Skeletal muscle satellite cell (primary cell): ENCODE data around the gene FCN3.
"Not testable (repeated sequence)": the region's sequence is repeated elsewhere in the genome, so short reads cannot be mapped to it uniquely, and the experiment has no call there.

Experiments
- H3K27me3 ChIP-seq: 2 replicates; pipeline ENCODE4 v1.7.0; 2013; ENCODE audit warnings: low read length; ENCODE audit not compliant: control insufficient read depth, insufficient read depth
- H3K36me3 ChIP-seq: 2 replicates; pipeline ENCODE4 v1.7.0; 2013; ENCODE audit warnings: mild to moderate bottlenecking, control low read depth, low read length; ENCODE audit not compliant: insufficient read depth
- H3K4me1 ChIP-seq: 2 replicates; pipeline ENCODE4 v1.7.0; 2013; ENCODE audit warnings: low read length; ENCODE audit not compliant: control insufficient read depth, insufficient read depth
- H3K4me2 ChIP-seq: 2 replicates; pipeline ENCODE4 v1.7.0; 2013; ENCODE audit warnings: mild to moderate bottlenecking, low read length
- H3K4me3 ChIP-seq: 2 replicates; pipeline ENCODE4 v1.7.0; 2013; ENCODE audit warnings: low read length
- H3K9ac ChIP-seq: 2 replicates; pipeline ENCODE4 v1.7.0; 2013; ENCODE audit warnings: mild to moderate bottlenecking, low read depth, low read length, moderate library complexity
- H3K9me3 ChIP-seq: replicated peaks from 2 replicates; pipeline ENCODE4 v1.7.0; 2013; ENCODE audit warnings: mild to moderate bottlenecking, control low read depth, low read length

Gene FCN3

DNA sequence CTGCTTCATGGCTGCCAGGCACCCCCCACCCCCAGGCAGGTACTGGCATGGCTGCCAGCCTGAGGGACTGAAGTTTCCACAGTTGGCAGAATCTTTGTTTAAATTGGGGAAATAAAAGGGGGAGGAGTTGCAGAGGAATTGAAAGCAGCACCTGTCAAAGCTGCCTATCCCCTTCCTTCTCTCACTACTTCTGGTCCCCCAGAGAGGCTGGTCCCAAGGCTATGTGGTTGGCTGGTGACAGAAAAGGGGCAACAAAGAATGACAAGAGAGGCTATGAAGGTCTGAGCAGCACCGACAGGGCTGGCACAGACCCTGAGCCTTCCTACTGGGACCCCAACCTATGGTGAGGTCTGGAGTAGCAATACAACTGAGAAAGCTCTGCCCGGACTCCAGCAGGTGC lies 32.2 kb upstream of the FCN3 start:
- H3K4me1 ChIP-seq, result peaks cover 56% of the 10 kb centered on the region
- H3K4me2 ChIP-seq, H3K27me3 ChIP-seq, H3K9ac ChIP-seq, H3K4me3 ChIP-seq, H3K9me3 ChIP-seq: not testable (repeated sequence)
- peaks cover 45% of the 10 kb centered on the region for H3K36me3 ChIP-seq

DNA sequence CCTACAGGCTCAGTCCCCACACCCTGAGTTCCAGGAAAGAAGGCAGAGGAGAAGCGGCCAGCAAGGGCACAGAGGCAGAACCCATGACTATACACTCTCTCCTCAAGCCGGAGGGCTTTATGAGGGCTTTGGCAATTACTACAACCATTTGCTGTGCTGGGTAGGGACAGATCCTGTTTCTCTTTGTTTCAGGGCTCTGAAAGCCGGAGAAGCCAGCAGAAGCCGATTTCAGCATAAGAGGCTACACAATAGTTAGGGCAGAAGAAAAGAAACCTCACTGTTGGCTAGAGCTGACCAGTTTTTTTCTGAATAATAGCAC lies 31.7 kb upstream of the FCN3 start:
- no peaks in the 10 kb centered on the region for H3K27me3 ChIP-seq
- no peak overlapping the region for H3K4me2 ChIP-seq
- H3K9ac ChIP-seq, result peak overlapping the region; percentile 67
- no peaks in the 10 kb centered on the region for H3K9me3 ChIP-seq
- peaks cover 43% of the 10 kb centered on the region for H3K36me3 ChIP-seq
- H3K4me1 ChIP-seq, result peaks cover 56% of the 10 kb centered on the region
- H3K4me3 ChIP-seq, result no peak overlapping the region

DNA sequence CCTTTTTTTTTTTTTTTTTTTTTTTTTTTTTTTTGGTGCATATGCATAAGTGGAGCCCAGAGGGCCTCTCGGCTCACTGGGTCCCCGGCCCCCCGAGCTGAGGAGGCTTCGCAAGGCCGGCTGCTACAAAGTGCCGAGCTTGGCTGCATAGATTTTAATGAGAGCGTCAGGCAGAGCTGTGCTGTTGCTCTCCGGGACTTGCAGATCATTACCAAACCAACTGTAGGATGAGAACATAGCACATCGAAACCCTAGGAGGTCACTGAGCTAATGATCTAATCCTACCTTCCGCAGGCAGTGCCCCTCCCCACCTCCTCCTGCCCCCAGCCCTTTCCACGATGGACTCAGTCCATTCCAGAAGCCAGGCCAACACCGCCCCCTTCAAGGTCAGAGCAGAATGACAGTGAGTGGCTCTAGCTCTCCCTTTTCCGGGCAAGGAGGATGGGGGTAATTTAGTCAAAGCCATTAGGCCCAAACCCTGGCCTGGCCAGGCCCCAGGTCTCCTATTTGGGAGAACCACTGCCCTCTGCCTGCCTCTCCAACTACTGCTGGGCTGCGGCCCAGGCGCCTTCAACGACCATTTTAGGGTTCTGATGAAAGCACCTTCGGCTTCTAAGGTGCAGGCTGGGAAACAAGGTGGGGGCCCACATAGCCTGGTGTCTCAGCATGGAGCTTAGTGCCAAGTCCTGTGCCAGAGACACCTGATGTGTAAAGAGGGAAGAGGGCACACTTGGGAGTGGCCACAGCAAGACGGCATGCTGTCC lies 31.2 kb upstream of the FCN3 start:
- H3K4me1 ChIP-seq, result peaks cover 56% of the 10 kb centered on the region
- peak overlapping the region; percentile 67 for H3K9ac ChIP-seq
- not testable (repeated sequence) for H3K27me3 ChIP-seq, H3K9me3 ChIP-seq, H3K4me3 ChIP-seq
- H3K36me3 ChIP-seq, result peaks cover 37% of the 10 kb centered on the region
- peak overlapping the region; percentile 7 for H3K4me2 ChIP-seq

DNA sequence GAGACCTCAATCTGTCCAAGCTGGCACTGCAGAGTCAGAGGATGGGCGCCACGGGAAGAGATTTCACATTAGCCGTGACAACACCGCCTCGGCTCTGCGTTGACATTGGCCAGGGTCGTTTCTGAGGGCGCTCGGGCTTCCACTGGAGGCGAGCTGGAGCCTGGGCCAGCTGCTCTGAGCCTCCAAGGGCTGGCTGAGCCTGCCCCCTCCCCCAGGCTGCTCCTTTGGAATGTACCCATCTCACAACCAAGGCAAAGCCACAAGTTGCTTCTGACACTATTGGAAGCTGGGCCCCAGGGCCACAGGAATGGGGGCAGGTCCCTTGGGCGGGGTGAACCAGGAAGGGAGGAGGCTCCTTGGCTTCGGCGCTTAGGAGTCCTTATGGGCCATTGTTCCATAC lies 30.4 kb upstream of the FCN3 start:
- Histone ChIP-seq H3K27me3 (no peaks in the 10 kb centered on the region), H3K36me3 (peaks cover 30% of the 10 kb centered on the region), H3K9me3 (no peaks in the 10 kb centered on the region), H3K4me1 (peaks cover 56% of the 10 kb centered on the region), H3K4me3 (no peak overlapping the region), H3K4me2 (peak overlapping the region; percentile 7), H3K9ac (peak overlapping the region; percentile 67)

DNA sequence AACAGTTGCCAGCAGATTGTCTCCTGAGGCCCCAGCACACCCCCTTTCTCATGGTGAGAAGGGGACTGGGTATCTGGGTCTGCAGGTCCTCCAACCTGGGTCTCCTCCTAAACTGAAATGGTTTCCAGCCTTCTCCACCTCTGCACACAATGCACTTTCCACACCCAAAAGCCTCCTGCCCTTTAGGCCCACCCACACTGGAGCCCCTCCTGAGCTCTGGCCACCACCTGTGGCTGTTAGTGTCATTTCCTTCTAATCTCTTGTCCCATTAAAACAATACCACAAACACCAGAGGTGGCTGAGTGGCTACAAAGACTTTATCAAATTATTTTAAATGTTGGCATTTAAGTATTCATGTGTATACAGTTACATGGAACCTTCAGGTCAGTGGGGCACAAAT lies 29.3 kb upstream of the FCN3 start:
- H3K4me1 ChIP-seq, result peaks cover 56% of the 10 kb centered on the region
- peak overlapping the region; percentile 61 for H3K4me2 ChIP-seq
- H3K9me3 ChIP-seq, result no peaks in the 10 kb centered on the region
- H3K9ac ChIP-seq, result peak overlapping the region; percentile 67
- no peaks in the 10 kb centered on the region for H3K27me3 ChIP-seq
- peaks cover 25% of the 10 kb centered on the region for H3K36me3 ChIP-seq
- peak overlapping the region; percentile 5 for H3K4me3 ChIP-seq

DNA sequence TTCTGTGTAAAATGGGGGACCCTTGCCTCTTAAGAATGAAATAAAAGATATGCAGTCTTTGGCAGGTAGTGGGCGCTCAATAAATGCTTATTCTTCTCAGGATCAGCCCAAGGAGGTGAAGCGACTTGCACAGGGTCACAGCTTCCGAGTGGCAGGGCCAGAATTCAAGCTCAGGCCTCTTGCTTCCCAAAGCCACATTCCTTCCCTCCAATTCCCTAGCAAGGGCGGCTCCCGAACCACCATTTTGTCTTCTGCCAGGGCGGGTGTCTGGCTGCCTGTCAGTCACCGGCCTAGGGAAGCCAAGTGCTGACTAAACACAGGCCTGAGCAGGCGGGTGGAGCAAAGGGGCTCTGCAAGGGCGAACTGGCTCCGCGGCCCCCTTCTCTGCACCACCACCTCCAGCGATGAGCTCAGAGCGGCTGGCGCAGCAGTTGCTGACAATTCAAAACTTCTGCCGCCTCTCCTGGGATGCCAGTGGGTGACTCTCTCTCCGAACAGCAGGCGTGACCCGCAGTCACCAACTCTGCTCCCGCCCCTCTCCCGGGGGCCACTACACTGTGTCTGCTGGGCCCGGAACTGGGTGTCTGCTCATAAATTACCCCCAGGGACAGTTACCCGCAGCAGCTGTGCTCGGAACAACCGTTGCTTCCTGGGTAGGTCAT lies 28.6 kb upstream of the FCN3 start:
- no peaks in the 10 kb centered on the region for H3K27me3 ChIP-seq
- H3K4me2 ChIP-seq, result peak overlapping the region; percentile 61
- H3K4me1 ChIP-seq, result peaks cover 52% of the 10 kb centered on the region
- peaks cover 18% of the 10 kb centered on the region for H3K36me3 ChIP-seq
- no peaks in the 10 kb centered on the region for H3K9me3 ChIP-seq
- H3K4me3 ChIP-seq, result peak overlapping the region; percentile 5
- H3K9ac ChIP-seq, result peak overlapping the region; percentile 67

DNA sequence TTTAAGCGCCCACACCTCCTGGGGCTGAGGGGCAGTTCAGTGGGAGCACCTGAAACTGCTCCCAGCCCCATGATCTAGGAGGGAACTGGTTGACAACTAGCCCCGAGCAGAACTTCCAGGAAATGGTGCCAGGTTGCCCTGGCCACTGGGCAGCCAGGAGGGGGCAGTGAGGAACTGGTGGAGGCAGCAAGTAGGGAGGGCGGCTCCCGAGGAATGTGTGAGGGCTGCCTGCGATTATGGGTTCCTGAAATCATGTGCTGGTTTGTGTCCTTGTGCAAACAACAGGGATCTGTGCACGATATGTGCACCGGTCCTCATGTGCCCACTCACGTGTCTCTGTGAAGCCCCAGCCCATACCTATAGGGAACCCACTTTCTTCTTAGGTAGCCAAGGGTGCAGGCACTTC lies 27.7 kb upstream of the FCN3 start:
- no peak overlapping the region for H3K4me3 ChIP-seq
- no peaks in the 10 kb centered on the region for H3K9me3 ChIP-seq
- H3K9ac ChIP-seq, result peak overlapping the region; percentile 67
- peaks cover 48% of the 10 kb centered on the region for H3K4me1 ChIP-seq
- H3K27me3 ChIP-seq, result no peaks in the 10 kb centered on the region
- no peak overlapping the region for H3K4me2 ChIP-seq
- H3K36me3 ChIP-seq, result peaks cover 9% of the 10 kb centered on the region

DNA sequence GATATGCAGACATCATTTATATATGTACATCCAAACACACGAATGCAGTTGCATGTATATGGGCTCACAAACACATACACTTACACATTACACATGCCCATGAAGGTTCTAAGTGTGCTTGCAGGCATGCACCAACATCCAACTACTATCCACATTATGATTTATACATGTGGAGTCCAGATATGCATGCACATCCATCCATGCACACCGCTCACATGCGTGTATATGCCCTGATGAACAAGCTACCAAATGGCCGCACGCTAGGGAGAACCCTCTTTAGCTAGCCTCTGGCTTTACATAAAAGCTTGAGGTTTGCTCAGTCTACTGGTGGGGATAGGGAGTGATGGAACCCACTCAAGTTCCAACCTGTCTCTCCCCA lies 26.3 kb upstream of the FCN3 start:
- peaks cover 3% of the 10 kb centered on the region for H3K36me3 ChIP-seq
- peaks cover 39% of the 10 kb centered on the region for H3K4me1 ChIP-seq
- no peak overlapping the region for H3K9ac ChIP-seq
- H3K4me2 ChIP-seq, result no peak overlapping the region
- H3K9me3 ChIP-seq, result no peaks in the 10 kb centered on the region
- H3K27me3 ChIP-seq, result no peaks in the 10 kb centered on the region
- no peak overlapping the region for H3K4me3 ChIP-seq

DNA sequence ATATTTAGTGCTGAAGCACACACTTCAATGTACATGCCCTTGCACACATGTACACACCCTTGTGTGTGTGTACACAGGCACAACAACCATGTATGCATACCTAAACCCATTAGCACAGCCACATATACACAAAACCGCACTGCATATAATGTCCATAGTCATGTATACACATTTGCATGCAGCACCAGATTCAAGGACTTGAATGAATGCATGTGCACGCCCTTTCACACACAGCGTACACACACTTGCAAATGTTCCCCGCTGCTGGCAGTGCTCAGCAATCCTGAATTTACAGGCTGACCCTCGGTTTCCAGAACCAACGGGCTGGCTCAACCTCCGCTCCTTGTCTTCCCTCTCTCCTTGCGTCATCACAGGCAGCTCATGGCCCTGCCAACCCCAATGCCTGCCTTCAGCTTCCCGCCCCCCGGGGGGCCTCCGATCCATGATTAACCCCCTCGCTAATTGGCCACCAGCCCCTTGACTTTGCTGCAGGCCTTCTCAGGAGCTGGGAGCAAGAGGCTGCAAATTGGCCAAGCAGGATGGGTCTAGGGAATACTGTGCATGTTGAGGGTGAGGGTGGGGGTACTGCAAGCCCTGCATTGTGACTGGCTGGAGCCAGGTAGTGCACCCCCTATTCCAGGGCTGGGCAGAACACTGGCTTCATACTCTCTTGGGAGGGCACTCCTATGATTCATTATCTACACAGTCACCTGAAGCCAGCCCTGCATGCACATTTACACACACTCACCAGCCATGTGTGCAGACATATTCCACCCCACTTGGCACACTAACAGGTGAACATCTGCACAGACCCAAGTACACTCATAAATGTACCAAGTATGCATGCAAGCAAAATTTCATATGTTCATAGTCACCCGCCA lies 25.7 kb upstream of the FCN3 start:
- H3K4me2 ChIP-seq, result no peak overlapping the region
- peaks cover 3% of the 10 kb centered on the region for H3K36me3 ChIP-seq
- peaks cover 36% of the 10 kb centered on the region for H3K4me1 ChIP-seq
- no peak overlapping the region for H3K9ac ChIP-seq
- H3K9me3 ChIP-seq, result no peaks in the 10 kb centered on the region
- no peak overlapping the region for H3K4me3 ChIP-seq
- H3K27me3 ChIP-seq, result no peaks in the 10 kb centered on the region

DNA sequence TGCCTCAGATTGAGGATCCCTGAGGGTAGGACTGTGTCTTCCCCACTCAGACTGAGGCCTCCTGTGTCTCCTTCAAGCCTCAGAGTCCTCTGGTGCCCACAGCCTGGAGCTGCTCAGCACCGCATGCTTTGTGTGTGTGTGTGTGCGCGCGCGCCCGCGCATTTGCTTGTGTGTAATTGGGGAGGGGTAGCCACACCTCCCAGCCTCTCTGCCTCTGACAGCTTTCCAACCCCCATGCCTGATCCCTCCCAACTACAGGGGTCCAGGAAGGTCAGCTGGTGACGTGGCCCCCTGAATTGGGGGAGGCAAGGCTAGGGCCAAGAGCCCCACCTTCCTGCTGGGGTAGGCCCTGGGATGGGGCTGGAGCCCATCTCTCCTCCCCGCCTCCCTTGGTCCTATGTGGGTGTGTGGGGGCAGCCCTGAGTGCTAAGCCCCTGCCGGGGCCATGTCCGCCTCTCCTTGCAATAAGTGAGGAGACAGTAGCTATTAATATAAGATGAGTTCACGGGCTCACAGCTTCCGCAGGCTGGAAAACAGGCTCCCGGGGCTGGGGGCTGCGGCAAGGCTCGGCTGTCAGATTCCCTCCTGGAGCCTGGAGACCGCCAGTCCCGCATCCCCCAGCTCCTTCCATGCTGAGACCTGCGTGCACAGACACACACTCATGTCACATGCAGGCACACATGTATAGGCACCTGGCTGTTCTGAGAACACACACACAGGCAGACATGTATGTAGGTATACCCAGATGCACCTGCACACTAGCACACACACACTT lies 24.8 kb upstream of the FCN3 start:
- peaks cover 36% of the 10 kb centered on the region for H3K4me1 ChIP-seq
- no peak overlapping the region for H3K4me2 ChIP-seq
- no peak overlapping the region for H3K9ac ChIP-seq
- no peaks in the 10 kb centered on the region for H3K9me3 ChIP-seq
- peaks cover 3% of the 10 kb centered on the region for H3K36me3 ChIP-seq
- no peaks in the 10 kb centered on the region for H3K27me3 ChIP-seq
- no peak overlapping the region for H3K4me3 ChIP-seq
